Measurements from ENCODE around the gene KCNAB2.

GRCh38 chr1:6097117-6097595 lies 51.5 kb downstream of the KCNAB2 start:
- TF ChIP-seq CTCF (IDR thresholded peaks at IDR 0.05; ENCODE audit: insufficient read depth, low read depth, low read length): no peak
- TF ChIP-seq EZH2 (IDR thresholded peaks at IDR 0.05; ENCODE audit: insufficient read depth, low read length): no peak

Data from astrocyte (in vitro differentiated cells and primary cell).